ENCODE data around the gene METTL26.

DNA sequence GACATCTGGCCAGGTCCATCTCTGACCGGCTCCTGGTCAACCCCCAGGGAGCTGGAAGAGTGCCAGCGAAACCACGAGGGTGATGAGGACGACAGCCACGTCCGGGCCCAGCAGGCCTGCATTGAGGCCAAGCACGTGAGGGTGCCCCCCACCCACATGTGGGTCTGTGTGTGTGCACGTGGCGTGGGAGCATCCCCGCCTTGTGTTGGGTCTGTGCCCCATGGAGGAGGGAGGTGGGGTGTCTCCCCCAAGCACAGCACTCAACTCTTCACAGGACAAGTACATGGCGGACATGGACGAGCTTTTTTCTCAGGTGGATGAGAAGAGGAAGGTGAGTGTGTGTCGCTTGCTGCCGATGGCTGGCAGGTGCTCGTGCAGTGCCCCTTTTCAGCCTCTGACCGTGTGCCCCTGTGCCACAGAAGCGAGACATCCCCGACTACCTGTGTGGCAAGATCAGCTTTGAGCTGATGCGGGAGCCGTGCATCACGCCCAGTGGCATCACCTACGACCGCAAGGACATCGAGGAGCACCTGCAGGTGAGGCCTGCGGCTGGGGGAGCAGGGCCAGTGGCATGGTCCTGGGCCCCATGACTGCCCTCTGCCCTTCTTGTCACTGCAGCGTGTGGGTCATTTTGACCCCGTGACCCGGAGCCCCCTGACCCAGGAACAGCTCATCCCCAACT lies 45.8 kb upstream of the METTL26 start:
- TF ChIP-seq, protein P1, sequence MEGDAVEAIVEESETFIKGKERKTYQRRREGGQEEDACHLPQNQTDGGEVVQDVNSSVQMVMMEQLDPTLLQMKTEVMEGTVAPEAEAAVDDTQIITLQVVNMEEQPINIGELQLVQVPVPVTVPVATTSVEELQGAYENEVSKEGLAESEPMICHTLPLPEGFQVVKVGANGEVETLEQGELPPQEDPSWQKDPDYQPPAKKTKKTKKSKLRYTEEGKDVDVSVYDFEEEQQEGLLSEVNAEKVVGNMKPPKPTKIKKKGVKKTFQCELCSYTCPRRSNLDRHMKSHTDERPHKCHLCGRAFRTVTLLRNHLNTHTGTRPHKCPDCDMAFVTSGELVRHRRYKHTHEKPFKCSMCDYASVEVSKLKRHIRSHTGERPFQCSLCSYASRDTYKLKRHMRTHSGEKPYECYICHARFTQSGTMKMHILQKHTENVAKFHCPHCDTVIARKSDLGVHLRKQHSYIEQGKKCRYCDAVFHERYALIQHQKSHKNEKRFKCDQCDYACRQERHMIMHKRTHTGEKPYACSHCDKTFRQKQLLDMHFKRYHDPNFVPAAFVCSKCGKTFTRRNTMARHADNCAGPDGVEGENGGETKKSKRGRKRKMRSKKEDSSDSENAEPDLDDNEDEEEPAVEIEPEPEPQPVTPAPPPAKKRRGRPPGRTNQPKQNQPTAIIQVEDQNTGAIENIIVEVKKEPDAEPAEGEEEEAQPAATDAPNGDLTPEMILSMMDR (conservative IDR thresholded peaks at IDR 0.05 in 1 of 2, IDR thresholded peaks at IDR 0.05 in 1 of 2; ENCODE audit: extremely low read depth in 1 of 2, insufficient read depth in 1 of 2, low read depth in 1 of 2, low read length in 2 of 2), result no peak
- no peak for TF ChIP-seq EZH2 (IDR thresholded peaks at IDR 0.05; ENCODE audit: borderline replicate concordance, low read length)
